ENCODE measurements around the gene CHAT. TPM values are rescaled to one million over a fixed set of nuclear protein-coding genes. Genes with fewer than 3 reads are reported as not detected.

Gene CHAT
- total RNA-seq, 1 experiment from 2014 or later, result not detected

DNA sequence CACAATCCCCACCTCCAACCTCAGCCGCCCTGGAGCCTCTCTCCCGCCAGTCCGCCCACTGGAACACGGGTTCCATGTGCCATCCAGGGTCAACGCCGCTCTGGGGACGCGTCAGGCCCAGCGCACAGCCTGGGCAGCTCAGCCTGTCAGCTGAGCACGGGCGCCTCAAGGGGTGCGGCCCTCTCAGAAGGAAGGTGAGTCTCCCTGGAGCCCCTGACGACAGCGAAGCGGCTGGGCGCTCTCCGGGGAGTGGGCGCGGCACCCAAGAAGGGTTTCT is 4.9 kb upstream of the CHAT start:
- intact Hi-C loops (cut with micrococcal nuclease), result loop anchor here (5.0 kb wide), 1 partner anchor 153 kb away; the partner anchor contains the start of gene OGDHL
- TF ChIP-seq ELF1 (IDR thresholded peaks at IDR 0.05; ENCODE audit: borderline replicate concordance, low read depth) (no peak), YY1 (IDR thresholded peaks at IDR 0.05; ENCODE audit: extremely low read depth, insufficient replicate concordance, low read depth, low read length) (no peak), MAX (IDR thresholded peaks at IDR 0.05) (no peak), POLR2A (IDR thresholded peaks at IDR 0.05; ENCODE audit: borderline replicate concordance, extremely low read depth, insufficient read depth, insufficient read length) (no peak), ZNF274 (IDR thresholded peaks at IDR 0.05; ENCODE audit: low read depth, low read length) (no peak), RAD21 (IDR thresholded peaks at IDR 0.05; ENCODE audit: low read depth) (no peak), TCF7L2 (IDR thresholded peaks at IDR 0.05; ENCODE audit: borderline replicate concordance, extremely low read depth, insufficient read depth, insufficient read length) (no peak), EZH2phosphoT487 (IDR thresholded peaks at IDR 0.05; ENCODE audit: borderline replicate concordance) (no peak), ZFX (IDR thresholded peaks at IDR 0.05) (no peak)
- TF ChIP-seq, protein P1, sequence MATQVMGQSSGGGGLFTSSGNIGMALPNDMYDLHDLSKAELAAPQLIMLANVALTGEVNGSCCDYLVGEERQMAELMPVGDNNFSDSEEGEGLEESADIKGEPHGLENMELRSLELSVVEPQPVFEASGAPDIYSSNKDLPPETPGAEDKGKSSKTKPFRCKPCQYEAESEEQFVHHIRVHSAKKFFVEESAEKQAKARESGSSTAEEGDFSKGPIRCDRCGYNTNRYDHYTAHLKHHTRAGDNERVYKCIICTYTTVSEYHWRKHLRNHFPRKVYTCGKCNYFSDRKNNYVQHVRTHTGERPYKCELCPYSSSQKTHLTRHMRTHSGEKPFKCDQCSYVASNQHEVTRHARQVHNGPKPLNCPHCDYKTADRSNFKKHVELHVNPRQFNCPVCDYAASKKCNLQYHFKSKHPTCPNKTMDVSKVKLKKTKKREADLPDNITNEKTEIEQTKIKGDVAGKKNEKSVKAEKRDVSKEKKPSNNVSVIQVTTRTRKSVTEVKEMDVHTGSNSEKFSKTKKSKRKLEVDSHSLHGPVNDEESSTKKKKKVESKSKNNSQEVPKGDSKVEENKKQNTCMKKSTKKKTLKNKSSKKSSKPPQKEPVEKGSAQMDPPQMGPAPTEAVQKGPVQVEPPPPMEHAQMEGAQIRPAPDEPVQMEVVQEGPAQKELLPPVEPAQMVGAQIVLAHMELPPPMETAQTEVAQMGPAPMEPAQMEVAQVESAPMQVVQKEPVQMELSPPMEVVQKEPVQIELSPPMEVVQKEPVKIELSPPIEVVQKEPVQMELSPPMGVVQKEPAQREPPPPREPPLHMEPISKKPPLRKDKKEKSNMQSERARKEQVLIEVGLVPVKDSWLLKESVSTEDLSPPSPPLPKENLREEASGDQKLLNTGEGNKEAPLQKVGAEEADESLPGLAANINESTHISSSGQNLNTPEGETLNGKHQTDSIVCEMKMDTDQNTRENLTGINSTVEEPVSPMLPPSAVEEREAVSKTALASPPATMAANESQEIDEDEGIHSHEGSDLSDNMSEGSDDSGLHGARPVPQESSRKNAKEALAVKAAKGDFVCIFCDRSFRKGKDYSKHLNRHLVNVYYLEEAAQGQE (IDR thresholded peaks at IDR 0.05; ENCODE audit: low read depth), result no peak
- TF ChIP-seq, protein P2, sequence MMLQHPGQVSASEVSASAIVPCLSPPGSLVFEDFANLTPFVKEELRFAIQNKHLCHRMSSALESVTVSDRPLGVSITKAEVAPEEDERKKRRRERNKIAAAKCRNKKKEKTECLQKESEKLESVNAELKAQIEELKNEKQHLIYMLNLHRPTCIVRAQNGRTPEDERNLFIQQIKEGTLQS (IDR thresholded peaks at IDR 0.05), result no peak
- no peak overlapping the region for H3K4me3 ChIP-seq (replicated peaks in 1 of 2; ENCODE audit: low read depth in 1 of 2, low read length in 2 of 2)
- no peak overlapping the region for H3K4me2 ChIP-seq (ENCODE audit: low read length)
- ChIA-PET POLR2A (no interaction called here), RAD21 (ENCODE audit: low non-redundant PET in 1 of 2, low total read pairs in 2 of 2, uncharacterized antibody in 2 of 2, unreplicated experiment in 2 of 2) (no interaction called here), CTCF (no interaction called here)
- no peak for DNase-seq (ENCODE audit: low read depth, low spot score)
- no peak overlapping the region for H3K9ac ChIP-seq (ENCODE audit: low read length)
- peaks cover 0 to 3% of the 10 kb centered on the region in 2 experiments; a peak in 2 of 4 replicates for H3K4me1 ChIP-seq (ENCODE audit: control insufficient read depth in 1 of 2, insufficient read depth in 2 of 2, low read length in 2 of 2)
- H3K9me2 ChIP-seq (ENCODE audit: insufficient read depth), result no peaks in the 10 kb centered on the region
- no peak overlapping the region for H2AFZ ChIP-seq (ENCODE audit: low read depth, low read length, poor library complexity, severe bottlenecking)
- peaks cover 8% of the 10 kb centered on the region for H3K27me3 ChIP-seq (ENCODE audit: insufficient read depth, low read length)
- ATAC-seq, result no peak
- no peaks in the 10 kb centered on the region for H3K9me3 ChIP-seq (ENCODE audit: control insufficient read depth in 1 of 2, insufficient read depth in 1 of 2, low read depth in 1 of 2, low read length in 2 of 2)
- BruUV-seq (replicated peaks), result no TSS peak
- no peaks in the 10 kb centered on the region for H3K79me2 ChIP-seq (ENCODE audit: insufficient read depth, low read length)
- no peaks in the 10 kb centered on the region for H3K36me3 ChIP-seq (ENCODE audit: control insufficient read depth in 1 of 2, insufficient read depth in 2 of 2, low read length in 2 of 2)
- no peak overlapping the region for H3K27ac ChIP-seq (ENCODE audit: low read depth, low read length)
- no peaks in the 10 kb centered on the region for H4K20me1 ChIP-seq (ENCODE audit: insufficient read depth)

Data from HCT116 (cell line).